A549 (cell line): ENCODE data around the gene RFPL2. TPM values are rescaled to one million over a fixed set of nuclear protein-coding genes. Genes with fewer than 3 reads are reported as not detected.

ENCODE experiments used
- ATAC-seq, 2 experiments: fragments of 200-7000 bp in 1 of 2; fragments of >200 bp in 1 of 2; cut with Nextera tagmentation in 1 of 2; cut with Tn5 transposase in 1 of 2; 3 replicates each; pipeline versions ENCODE4 v1.8.0 to v1.9.1; 2018 to 2020; ENCODE audit warnings: mild to moderate bottlenecking in 1 of 2, moderate library complexity in 1 of 2
- CTCF ChIA-PET: fragments of 300-600 bp; sonication (Branson Sonifier 250); formaldehyde crosslinking; extraction: SDS; loops from one replicate; lab custom pipeline; 2021; ENCODE audit warnings: antibody characterized with exemption, inconsistent platforms; lab: Yijun Ruan, JAX
- POLR2A ChIA-PET: fragments of 350-600 bp; formaldehyde crosslinking; extraction: SDS; loops from one replicate; lab custom pipeline; 2021; ENCODE audit warnings: antibody characterized with exemption, inconsistent platforms; lab: Yijun Ruan, JAX
- DNase-seq, 2 experiments: peaks; one replicate each; pipeline versions ENCODE4 v3.0.0 to v3.0.0-alpha.2; 2011 to 2016; ENCODE audit warnings: low read depth in 1 of 2, low spot score in 1 of 2
- FAIRE-seq: peaks from 2 replicates; lab custom pipeline; 2011; peaks lifted over from hg19 to GRCh38; lab: Jason Lieb, UNC
- H3K27ac ChIP-seq, 2 experiments: fragments of >200 bp; sonication (Bioruptor Twin); formaldehyde crosslinking; 3 replicates each; pipeline ENCODE4 v1.5.1; 2016 to 2017
- H3K4me1 ChIP-seq: fragments of >200 bp; sonication (Bioruptor Twin); formaldehyde crosslinking; 3 replicates; pipeline ENCODE4 v1.6.1; 2016
- H3K4me2 ChIP-seq: fragments of >200 bp; sonication (Bioruptor Twin); formaldehyde crosslinking; 3 replicates; pipeline ENCODE4 v1.6.1; 2016
- H3K4me3 ChIP-seq: fragments of >200 bp; sonication (Bioruptor Twin); formaldehyde crosslinking; 3 replicates; pipeline ENCODE4 v1.5.1; 2016
- H3K9me3 ChIP-seq: fragments of >200 bp; sonication (Bioruptor Twin); formaldehyde crosslinking; 3 replicates; pipeline ENCODE4 v1.6.1; 2016
- EHF ChIP-seq: fragments of 250-450 bp; sonication (Bioruptor Pico); IDR thresholded peaks from 2 replicates; pipeline ENCODE4 v1.5.0; 2020; ENCODE audit warnings: mild to moderate bottlenecking
- FOSB ChIP-seq: fragments of 250-450 bp; sonication (Bioruptor Pico); IDR thresholded peaks from 2 replicates; pipeline ENCODE4 v1.5.0; 2020; ENCODE audit warnings: mild to moderate bottlenecking, moderate library complexity
- HDAC2 ChIP-seq: fragments of 200-600 bp; sonication (generic); IDR thresholded peaks from 2 replicates; pipeline ENCODE4 v1.6.1; 2016
- HOXA7 ChIP-seq: fragments of 250-450 bp; sonication (Bioruptor Pico); IDR thresholded peaks from 2 replicates; pipeline ENCODE4 v1.5.0; 2020; ENCODE audit warnings: mild to moderate bottlenecking, moderate library complexity
- JUN ChIP-seq, 2 experiments: fragments of >200 bp; sonication (Bioruptor Twin); formaldehyde crosslinking; IDR thresholded peaks; 2 replicates in 1 of 2; 3 replicates in 1 of 2; pipeline ENCODE4 v1.6.1; 2016 to 2017
- JUNB ChIP-seq: fragments of >200 bp; sonication (Bioruptor Twin); formaldehyde crosslinking; IDR thresholded peaks from 2 replicates; pipeline ENCODE4 v1.6.1; 2016
- KDM5A ChIP-seq: fragments of 200-600 bp; sonication (generic); IDR thresholded peaks from 2 replicates; pipeline ENCODE4 v1.6.1; 2016; ENCODE audit warnings: antibody characterized with exemption, mild to moderate bottlenecking
- NFE2L2 ChIP-seq: fragments of 150-350 bp; conservative IDR thresholded peaks from 2 replicates; pipeline ENCODE4 v1.6.1; 2014; ENCODE audit warnings: low read length
- PHF8 ChIP-seq: fragments of 200-600 bp; sonication (generic); IDR thresholded peaks from 2 replicates; pipeline ENCODE4 v1.6.1; 2016; ENCODE audit warnings: low read depth, mild to moderate bottlenecking, antibody characterized with exemption, moderate library complexity, borderline replicate concordance
- RAD21 ChIP-seq, 2 experiments: fragments of >200 bp in 1 of 2; sonication (Bioruptor Twin) in 1 of 2; formaldehyde crosslinking in 1 of 2; IDR thresholded peaks in 1 of 2; conservative IDR thresholded peaks in 1 of 2; 2 replicates in 1 of 2; 3 replicates in 1 of 2; pipeline ENCODE4 v1.6.1; 2012 to 2018; ENCODE audit warnings: inconsistent platforms in 1 of 2
- RARB ChIP-seq: fragments of 250-450 bp; sonication (Bioruptor Pico); IDR thresholded peaks from 2 replicates; pipeline ENCODE4 v1.8.0; 2021; ENCODE audit warnings: mild to moderate bottlenecking, moderate library complexity
- ZNF302 ChIP-seq: fragments of 250-450 bp; sonication (Bioruptor Pico); IDR thresholded peaks from 2 replicates; pipeline ENCODE4 v1.9.0; 2021; ENCODE audit warnings: inconsistent platforms, mild to moderate bottlenecking, moderate library complexity
- WGBS: methylation state at CpG from one replicate; pipeline ENCODE4 v1.1.6; 2017; ENCODE audit errors: missing lambda C conversion rate; 5-methylcytosine and 5-hydroxymethylcytosine counted together
- polyA plus RNA-seq, 4 experiments: library from polyadenylated mRNA; depleted of rRNA in 3 of 4; stranded (reverse); fragments of >200 nt; fragmentation: RNase III in 1 of 4; extraction: RNeasy Plus Mini Kit Qiagen cat#74134 plus additional on column Dnase treatment in 1 of 4; gene quantifications; 2 replicates in 3 of 4; 3 replicates in 1 of 4; pipeline ENCODE4 v1.2.3, GENCODE V29; 2011 to 2017
- TF ChIP-seq, protein P1 (sequence below): fragments of >200 bp; sonication (Bioruptor Twin); formaldehyde crosslinking; IDR thresholded peaks from 3 replicates; pipeline ENCODE4 v1.6.1; 2016
- TF ChIP-seq, protein P2 (sequence below): fragments of 200-600 bp; sonication (generic); IDR thresholded peaks from 2 replicates; pipeline ENCODE4 v1.6.1; 2016; ENCODE audit warnings: antibody characterized with exemption, mild to moderate bottlenecking, moderate library complexity

Gene RFPL2
- polyA plus RNA-seq, 2 of the 4 experiments (the other 2 are of a cell fraction): 0.19 to 0.25 TPM

DNA sequence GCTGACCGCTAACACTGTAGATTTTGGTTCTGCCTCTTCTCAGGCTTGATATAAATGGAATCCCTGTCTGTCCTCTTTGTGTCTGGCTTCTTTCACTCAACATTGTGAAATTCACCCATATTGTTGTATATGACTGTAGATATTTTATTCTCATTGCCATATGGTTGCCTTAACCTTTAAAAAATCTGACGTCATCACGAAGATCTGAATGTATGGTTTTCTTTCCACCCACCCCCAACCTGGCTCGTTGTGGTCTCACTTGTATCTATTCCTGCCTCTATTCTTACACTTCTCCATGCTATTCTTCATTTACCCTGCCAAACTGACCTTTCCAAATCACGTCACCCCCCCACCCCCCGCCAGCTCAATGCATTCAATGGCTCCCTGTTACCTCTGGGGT, 23.8 kb downstream of the RFPL2 start:
- CTCF ChIA-PET: no interaction called here
- Histone ChIP-seq H3K27ac (no peak overlapping the region), H3K4me3 (no peak overlapping the region), H3K9me3 (no peaks in the 10 kb centered on the region)
- POLR2A ChIA-PET: no interaction called here
- whole genome bisulfite sequencing: 10% methylated on average over 5 of the region's 6 CpGs
- TF ChIP-seq JUNB (no peak), NFE2L2 (no peak), ZNF302 (no peak), PHF8 (no peak), EHF (no peak), KDM5A (no peak)
- TF ChIP-seq, all 56 proteins: peak for 0
- DNase-seq: no peak
- no peak overlapping the region for H3K4me2 ChIP-seq
- FAIRE-seq: no peak
- ATAC-seq: no peak
- no peaks in the 10 kb centered on the region for H3K4me1 ChIP-seq

DNA sequence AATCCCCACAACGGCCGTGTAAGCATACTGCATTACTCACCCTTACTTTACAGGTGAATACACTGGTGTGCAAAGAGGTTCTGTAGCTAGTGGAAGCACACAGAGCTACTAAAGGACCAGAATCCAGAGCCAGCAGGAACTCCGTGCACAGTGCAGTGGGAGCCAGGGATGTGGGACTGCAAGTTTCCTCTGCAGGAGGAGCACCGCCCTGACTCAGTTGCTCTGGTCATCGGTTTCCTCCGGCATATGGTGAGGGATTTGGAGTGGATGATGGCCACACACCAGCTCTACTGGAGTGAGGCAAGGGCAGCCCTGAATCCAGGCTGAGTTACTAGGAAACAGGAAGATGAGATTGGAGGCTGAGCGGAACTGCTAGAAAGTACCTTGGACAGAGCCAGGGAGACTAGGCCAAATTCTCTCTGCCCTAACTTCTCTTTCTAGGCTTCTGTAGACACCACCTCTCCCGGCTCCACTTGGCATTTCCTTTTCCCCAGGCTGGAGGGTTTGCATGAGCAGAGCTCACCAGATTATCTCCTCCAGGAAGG, 27.6 kb downstream of the RFPL2 start:
- ATAC-seq (no peak), FAIRE-seq (no peak), DNase-seq (no peak)
- ChIA-PET CTCF (no interaction called here), POLR2A (no interaction called here)
- 65% methylated on average over 6 of the region's 8 CpGs for WGBS
- H3K27ac ChIP-seq: no peak overlapping the region
- H3K9me3 ChIP-seq: no peaks in the 10 kb centered on the region
- TF ChIP-seq, protein P1, sequence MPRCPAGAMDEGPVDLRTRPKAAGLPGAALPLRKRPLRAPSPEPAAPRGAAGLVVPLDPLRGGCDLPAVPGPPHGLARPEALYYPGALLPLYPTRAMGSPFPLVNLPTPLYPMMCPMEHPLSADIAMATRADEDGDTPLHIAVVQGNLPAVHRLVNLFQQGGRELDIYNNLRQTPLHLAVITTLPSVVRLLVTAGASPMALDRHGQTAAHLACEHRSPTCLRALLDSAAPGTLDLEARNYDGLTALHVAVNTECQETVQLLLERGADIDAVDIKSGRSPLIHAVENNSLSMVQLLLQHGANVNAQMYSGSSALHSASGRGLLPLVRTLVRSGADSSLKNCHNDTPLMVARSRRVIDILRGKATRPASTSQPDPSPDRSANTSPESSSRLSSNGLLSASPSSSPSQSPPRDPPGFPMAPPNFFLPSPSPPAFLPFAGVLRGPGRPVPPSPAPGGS: no peak
- TF ChIP-seq, protein P2, sequence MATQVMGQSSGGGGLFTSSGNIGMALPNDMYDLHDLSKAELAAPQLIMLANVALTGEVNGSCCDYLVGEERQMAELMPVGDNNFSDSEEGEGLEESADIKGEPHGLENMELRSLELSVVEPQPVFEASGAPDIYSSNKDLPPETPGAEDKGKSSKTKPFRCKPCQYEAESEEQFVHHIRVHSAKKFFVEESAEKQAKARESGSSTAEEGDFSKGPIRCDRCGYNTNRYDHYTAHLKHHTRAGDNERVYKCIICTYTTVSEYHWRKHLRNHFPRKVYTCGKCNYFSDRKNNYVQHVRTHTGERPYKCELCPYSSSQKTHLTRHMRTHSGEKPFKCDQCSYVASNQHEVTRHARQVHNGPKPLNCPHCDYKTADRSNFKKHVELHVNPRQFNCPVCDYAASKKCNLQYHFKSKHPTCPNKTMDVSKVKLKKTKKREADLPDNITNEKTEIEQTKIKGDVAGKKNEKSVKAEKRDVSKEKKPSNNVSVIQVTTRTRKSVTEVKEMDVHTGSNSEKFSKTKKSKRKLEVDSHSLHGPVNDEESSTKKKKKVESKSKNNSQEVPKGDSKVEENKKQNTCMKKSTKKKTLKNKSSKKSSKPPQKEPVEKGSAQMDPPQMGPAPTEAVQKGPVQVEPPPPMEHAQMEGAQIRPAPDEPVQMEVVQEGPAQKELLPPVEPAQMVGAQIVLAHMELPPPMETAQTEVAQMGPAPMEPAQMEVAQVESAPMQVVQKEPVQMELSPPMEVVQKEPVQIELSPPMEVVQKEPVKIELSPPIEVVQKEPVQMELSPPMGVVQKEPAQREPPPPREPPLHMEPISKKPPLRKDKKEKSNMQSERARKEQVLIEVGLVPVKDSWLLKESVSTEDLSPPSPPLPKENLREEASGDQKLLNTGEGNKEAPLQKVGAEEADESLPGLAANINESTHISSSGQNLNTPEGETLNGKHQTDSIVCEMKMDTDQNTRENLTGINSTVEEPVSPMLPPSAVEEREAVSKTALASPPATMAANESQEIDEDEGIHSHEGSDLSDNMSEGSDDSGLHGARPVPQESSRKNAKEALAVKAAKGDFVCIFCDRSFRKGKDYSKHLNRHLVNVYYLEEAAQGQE: peak; percentile 70; the same call in 1 of the 2 replicates
- no peak overlapping the region for H3K4me2 ChIP-seq
- H3K4me3 ChIP-seq: no peak overlapping the region
- no peaks in the 10 kb centered on the region for H3K4me1 ChIP-seq

DNA sequence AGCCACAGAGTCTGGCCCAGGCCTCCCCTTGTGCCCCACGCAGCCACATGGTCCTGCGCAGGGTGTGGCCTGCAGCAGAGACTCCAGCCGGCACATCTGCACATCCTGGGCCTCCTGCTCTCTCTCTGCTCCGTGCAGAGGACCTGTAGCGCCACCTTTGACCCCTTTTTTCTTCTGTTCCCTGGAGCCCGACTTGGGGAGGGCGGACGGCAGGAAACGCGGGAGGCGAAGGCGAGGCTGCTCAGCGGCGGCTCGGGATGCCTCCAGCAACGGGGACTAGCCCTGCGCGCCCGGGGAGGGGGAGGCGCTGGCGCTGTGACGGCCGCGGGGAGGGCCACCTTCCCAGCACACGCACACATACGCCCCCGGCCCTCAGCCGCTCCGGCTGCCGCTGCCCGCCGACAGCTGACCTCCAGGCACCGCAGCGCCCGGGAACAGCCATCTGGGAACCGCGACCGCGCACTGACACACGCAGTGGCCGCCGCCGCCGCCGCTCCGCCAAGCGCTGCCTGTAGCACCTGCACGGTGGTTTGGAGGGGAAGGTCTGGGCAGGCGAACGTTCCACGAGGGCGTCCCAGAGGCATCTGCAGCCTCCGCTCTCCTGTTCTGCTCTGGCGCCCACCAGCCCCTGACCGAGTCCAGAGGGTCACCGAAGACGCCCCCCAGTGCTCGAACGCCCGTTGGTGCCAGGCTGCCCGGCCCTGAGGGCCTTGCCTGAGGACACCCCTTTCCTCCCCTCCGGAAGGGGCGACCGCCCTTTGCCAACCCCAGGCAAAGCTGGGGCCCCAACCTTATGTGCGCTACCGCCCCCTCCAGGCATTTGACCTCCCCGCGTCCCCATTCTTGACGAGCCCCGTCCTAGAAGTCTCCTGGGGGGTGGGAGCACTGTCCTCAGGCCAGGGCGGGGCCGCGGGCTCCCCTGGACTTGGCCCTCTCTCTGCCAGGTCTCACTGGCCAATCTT, 28.9 kb downstream of the RFPL2 start:
- FAIRE-seq (no peak), ATAC-seq (no peak), DNase-seq (no peak)
- Histone ChIP-seq H3K9me3 (no peaks in the 10 kb centered on the region), H3K4me3 (no peak overlapping the region), H3K4me1 (no peaks in the 10 kb centered on the region), H3K27ac (no peak overlapping the region), H3K4me2 (no peak overlapping the region)
- WGBS: 73% methylated on average over 35 of the region's 73 CpGs
- CTCF ChIA-PET: interaction anchor here (0.7 kb wide), 1 partner anchor 26 kb away, joined by 3 read pairs; no protein-coding TSS in a partner anchor
- TF ChIP-seq RAD21 (conservative IDR thresholded peaks at IDR 0.05 in 1 of 2, IDR thresholded peaks at IDR 0.05 in 1 of 2) (no peak), JUN (IDR thresholded peaks at IDR 0.05) (no peak)
- TF ChIP-seq, all 56 proteins: peak for 0
- POLR2A ChIA-PET: no interaction called here

DNA sequence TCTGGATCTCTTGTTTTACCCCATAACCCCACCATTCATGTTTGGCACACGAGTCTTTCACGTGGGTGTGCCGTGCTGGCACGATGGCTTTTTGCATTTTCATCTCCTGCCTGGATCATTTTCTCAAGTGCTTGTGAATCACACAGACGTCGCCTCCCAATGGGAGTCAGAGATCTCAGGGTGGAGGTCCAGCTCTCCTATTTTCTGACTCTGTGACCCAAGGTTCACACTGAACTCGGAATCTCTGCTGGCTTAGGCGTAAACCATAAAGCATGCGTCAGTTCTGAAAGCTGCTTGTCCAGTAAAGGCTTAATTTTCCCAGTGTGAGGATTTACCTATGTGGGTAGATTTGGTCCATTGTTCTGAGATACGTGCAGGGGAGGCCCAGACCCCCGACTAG, 29.8 kb downstream of the RFPL2 start:
- DNase-seq: no peak
- Histone ChIP-seq H3K4me1 (no peaks in the 10 kb centered on the region), H3K9me3 (no peaks in the 10 kb centered on the region)
- POLR2A ChIA-PET: no interaction called here
- no peak for TF ChIP-seq FOSB (CRISPR knock-in tag)
- TF ChIP-seq HDAC2: no peak
- no peak for TF ChIP-seq RARB (CRISPR knock-in tag)
- no peak for TF ChIP-seq HOXA7 (CRISPR knock-in tag)
- TF ChIP-seq PHF8: no peak
- no peak for TF ChIP-seq JUNB
- TF ChIP-seq, all 56 proteins: peak for 0
- H3K4me3 ChIP-seq: no peak overlapping the region
- no peak overlapping the region for H3K4me2 ChIP-seq
- CTCF ChIA-PET: no interaction called here
- no peak overlapping the region for H3K27ac ChIP-seq
- no peak for FAIRE-seq
- no peak for ATAC-seq
- WGBS: 66% methylated on average over 9 of the region's 11 CpGs
